ENCODE data around the gene TMEM123. TPM values are rescaled to one million over a fixed set of nuclear protein-coding genes. Genes with fewer than 3 reads are reported as not detected.

Gene TMEM123
- polyA plus RNA-seq, 3 donors from 2014 or later: 288 to 309 (median 289) TPM

DNA sequence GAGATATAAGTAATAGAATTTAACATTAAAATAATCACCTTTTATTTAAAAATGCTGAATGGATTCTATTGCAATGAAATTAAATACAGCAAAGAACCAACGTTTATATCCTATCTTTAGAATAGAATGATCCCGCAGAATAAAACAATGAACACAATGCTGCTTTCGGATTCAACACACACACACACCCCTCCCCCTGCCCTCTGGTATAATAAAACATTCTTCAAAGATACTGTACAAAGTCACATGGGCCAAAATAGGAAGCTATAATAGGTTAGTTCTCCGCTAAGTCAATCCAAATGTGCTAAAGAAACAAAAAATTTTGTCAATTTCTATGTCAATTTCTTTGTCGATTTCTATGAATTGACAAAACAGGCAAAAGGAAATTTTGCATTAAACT lies 47.1 kb downstream of the TMEM123 start:
- no peak for DNase-seq
- Mint-ChIP-seq H3K4me1 (peaks cover 37 to 66% of the 10 kb centered on the region in 2 donors), H3K9me3 (no peaks in the 10 kb centered on the region), H3K27ac (peak overlapping the region in 1 of 6 donors; percentile 19), H3K36me3 (peaks cover 11 to 23% (median 16%) of the 10 kb centered on the region in 3 donors), H3K27me3 (ENCODE audit: low read depth in 3 of 3) (peaks cover 0 to 2% (median 2%) of the 10 kb centered on the region in 3 donors), H3K4me3 (no peak overlapping the region)

- Mint-ChIP-seq H3K4me1 (peaks cover 35 to 49% of the 10 kb centered on the region in 2 donors), H3K36me3 (peaks cover 8 to 26% (median 8%) of the 10 kb centered on the region in 3 donors), H3K4me3 (no peak overlapping the region), H3K27me3 (ENCODE audit: low read depth in 3 of 3) (peaks cover 0 to 2% (median 0%) of the 10 kb centered on the region in 3 donors), H3K27ac (peak overlapping the region in 2 of 6 donors; percentile 40 to 55), H3K9me3 (no peaks in the 10 kb centered on the region)
- DNase-seq: no peak
Observed at GRCh38 chr11:102402548-102402947, 50.0 kb downstream of the TMEM123 start.

DNA sequence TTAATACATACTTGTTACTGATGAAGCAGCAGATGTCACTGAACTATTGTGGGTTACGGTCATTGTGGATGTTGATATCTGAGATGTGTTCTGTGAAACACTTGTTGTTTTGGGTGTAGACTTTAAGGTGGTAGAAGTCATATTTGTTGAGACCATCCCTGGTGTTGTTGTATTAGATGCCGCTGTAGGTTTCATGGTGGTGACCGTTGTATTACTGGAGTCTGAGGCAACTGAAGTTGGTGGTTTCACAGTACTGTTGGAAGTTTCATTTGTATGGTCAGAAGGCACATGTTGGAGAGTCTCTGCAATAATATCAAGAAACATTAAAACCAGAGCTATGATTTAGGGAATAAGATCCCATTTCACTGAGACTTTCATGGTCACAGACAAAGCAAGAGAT lies 50.7 kb downstream of the TMEM123 start:
- H3K27ac Mint-ChIP-seq: peak overlapping the region in 5 of 6 donors; percentile 2 to 65 (median 38)
- H3K4me1 Mint-ChIP-seq: peaks cover 28 to 43% of the 10 kb centered on the region in 2 donors
- no peak for DNase-seq
- no peaks in the 10 kb centered on the region for H3K9me3 Mint-ChIP-seq
- H3K4me3 Mint-ChIP-seq: no peak overlapping the region
- H3K27me3 Mint-ChIP-seq (ENCODE audit: low read depth in 3 of 3): peaks cover 0 to 2% (median 0%) of the 10 kb centered on the region in 3 donors
- H3K36me3 Mint-ChIP-seq: peaks cover 8 to 26% (median 8%) of the 10 kb centered on the region in 3 donors

- Mint-ChIP-seq H3K4me1 (peaks cover 25 to 33% of the 10 kb centered on the region in 2 donors), H3K27ac (peak overlapping the region in 3 of 6 donors; percentile 11 to 67 (median 32))
Observed at GRCh38 chr11:102400603-102401002, 52.0 kb downstream of the TMEM123 start.

GRCh38 chr11:102399189-102399588 lies 53.4 kb downstream of the TMEM123 start:
- H3K27ac Mint-ChIP-seq: no peak overlapping the region
- no peaks in the 10 kb centered on the region for H3K27me3 Mint-ChIP-seq (ENCODE audit: low read depth in 3 of 3)
- peaks cover 0 to 26% (median 4%) of the 10 kb centered on the region in 3 donors for H3K36me3 Mint-ChIP-seq
- H3K4me3 Mint-ChIP-seq: no peak overlapping the region
- peaks cover 23 to 28% of the 10 kb centered on the region in 2 donors for H3K4me1 Mint-ChIP-seq
- no peaks in the 10 kb centered on the region for H3K9me3 Mint-ChIP-seq
- DNase-seq: no peak

More at GRCh38 chr11:102400603-102401002, 52.0 kb downstream of the TMEM123 start:
- no peaks in the 10 kb centered on the region for H3K9me3 Mint-ChIP-seq
- H3K27me3 Mint-ChIP-seq (ENCODE audit: low read depth in 3 of 3): peaks cover 0 to 2% (median 0%) of the 10 kb centered on the region in 3 donors
- no peak overlapping the region for H3K4me3 Mint-ChIP-seq
- H3K36me3 Mint-ChIP-seq: peaks cover 2 to 26% (median 6%) of the 10 kb centered on the region in 3 donors
- no peak for DNase-seq

- no peak overlapping the region for H3K4me3 Mint-ChIP-seq
- peaks cover 15 to 19% of the 10 kb centered on the region in 2 donors for H3K4me1 Mint-ChIP-seq
- peak overlapping the region in 1 of 6 donors; percentile 57 for H3K27ac Mint-ChIP-seq
- no peaks in the 10 kb centered on the region for H3K9me3 Mint-ChIP-seq
- no peak for DNase-seq
- peaks cover 0 to 24% (median under 1%) of the 10 kb centered on the region in 3 donors for H3K36me3 Mint-ChIP-seq
- no peaks in the 10 kb centered on the region for H3K27me3 Mint-ChIP-seq (ENCODE audit: low read depth in 3 of 3)
Observed at GRCh38 chr11:102398297-102398696, 54.3 kb downstream of the TMEM123 start.

DNA sequence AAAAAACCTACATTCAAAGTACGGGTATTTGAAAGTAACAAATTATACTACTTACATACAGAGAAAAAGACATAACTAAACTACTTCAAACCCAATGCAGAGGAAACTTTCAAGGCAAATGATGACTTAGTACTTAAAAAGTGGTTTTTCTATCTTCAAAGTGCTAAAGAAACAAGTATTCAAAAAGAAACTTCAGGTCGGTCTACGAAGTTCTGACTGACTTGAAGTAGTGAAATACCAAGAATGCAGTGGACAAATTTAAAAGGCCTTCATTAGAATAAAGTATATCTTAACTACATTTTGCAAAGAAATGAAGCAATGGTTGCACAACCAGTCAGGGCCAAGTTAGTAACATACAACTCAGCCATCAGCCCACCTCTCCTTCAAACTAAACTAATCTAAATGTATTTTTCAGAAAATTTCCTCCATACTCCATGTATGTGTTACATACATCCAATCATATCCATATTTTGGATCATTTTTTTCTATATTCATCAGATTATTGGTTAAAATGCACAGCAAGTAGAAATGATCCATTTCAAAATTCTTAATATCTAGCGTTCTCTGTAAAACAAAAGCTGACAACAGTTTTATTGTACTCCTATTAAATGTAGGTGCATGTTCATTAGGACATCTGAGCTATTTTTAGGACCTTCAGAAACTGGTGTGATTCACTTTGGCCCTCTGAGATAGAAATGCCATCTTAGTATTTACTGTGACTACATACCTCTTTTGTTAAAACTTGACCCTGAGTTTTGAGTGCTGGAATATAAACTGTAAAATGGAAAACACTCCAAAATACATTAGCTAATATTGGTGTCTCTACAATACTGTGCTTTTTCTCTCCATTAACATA lies 55.6 kb downstream of the TMEM123 start:
- peak overlapping the region in 1 of 6 donors; percentile 40 for H3K27ac Mint-ChIP-seq
- H3K9me3 Mint-ChIP-seq: no peaks in the 10 kb centered on the region
- no peak overlapping the region for H3K4me3 Mint-ChIP-seq
- no peaks in the 10 kb centered on the region for H3K27me3 Mint-ChIP-seq (ENCODE audit: low read depth in 3 of 3)
- no peak for DNase-seq
- peaks cover 0 to 22% (median 0%) of the 10 kb centered on the region in 3 donors for H3K36me3 Mint-ChIP-seq
- H3K4me1 Mint-ChIP-seq: peaks cover 8 to 13% of the 10 kb centered on the region in 2 donors

DNA sequence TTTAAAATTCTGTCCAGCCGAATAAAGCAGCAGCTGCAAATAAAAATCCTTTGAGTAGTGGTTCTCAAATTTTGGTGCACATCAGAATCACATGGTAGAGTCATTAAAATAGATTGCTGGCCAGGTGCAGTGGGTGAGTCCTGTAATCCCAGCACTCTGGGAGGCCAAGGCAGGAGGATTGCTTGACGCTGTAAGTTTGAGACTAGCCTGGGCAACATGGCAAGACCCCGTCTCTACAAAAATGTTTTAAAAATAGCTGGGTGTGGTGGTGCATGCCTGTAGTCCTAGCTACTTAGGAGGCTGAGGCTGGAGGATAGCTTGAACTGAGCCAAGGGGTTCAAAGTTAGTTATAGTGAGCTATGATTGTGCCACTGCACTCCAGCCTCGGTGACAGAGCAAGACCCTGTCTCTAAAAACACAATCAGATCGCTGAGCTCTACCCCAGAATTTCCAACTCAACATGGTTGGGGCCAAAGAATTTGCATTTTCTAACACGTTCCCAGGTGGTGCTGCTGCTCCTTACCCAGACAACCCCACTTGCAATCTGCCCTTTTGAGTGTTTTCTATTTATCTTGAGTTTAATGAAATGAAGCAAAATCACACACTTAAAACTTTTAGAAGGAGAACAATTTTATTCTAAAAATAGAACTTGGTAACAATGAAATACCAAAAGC lies 56.7 kb downstream of the TMEM123 start:
- peaks cover 5 to 8% of the 10 kb centered on the region in 2 donors for H3K4me1 Mint-ChIP-seq
- no peaks in the 10 kb centered on the region for H3K27me3 Mint-ChIP-seq (ENCODE audit: low read depth in 3 of 3)
- H3K9me3 Mint-ChIP-seq: no peaks in the 10 kb centered on the region
- peaks cover 0 to 15% (median 0%) of the 10 kb centered on the region in 3 donors for H3K36me3 Mint-ChIP-seq
- no peak overlapping the region for H3K27ac Mint-ChIP-seq
- no peak for DNase-seq
- H3K4me3 Mint-ChIP-seq: no peak overlapping the region

GRCh38 chr11:102393272-102393730 lies 59.3 kb downstream of the TMEM123 start:
- Mint-ChIP-seq H3K27ac (peak overlapping the region in 4 of 6 donors; percentile 4 to 67 (median 38)), H3K9me3 (no peaks in the 10 kb centered on the region), H3K4me3 (no peak overlapping the region), H3K4me1 (peaks cover 7 to 14% of the 10 kb centered on the region in 2 donors), H3K27me3 (ENCODE audit: low read depth in 3 of 3) (no peaks in the 10 kb centered on the region), H3K36me3 (peaks cover 8 to 18% (median 9%) of the 10 kb centered on the region in 3 donors)
- DNase-seq: no peak

DNA sequence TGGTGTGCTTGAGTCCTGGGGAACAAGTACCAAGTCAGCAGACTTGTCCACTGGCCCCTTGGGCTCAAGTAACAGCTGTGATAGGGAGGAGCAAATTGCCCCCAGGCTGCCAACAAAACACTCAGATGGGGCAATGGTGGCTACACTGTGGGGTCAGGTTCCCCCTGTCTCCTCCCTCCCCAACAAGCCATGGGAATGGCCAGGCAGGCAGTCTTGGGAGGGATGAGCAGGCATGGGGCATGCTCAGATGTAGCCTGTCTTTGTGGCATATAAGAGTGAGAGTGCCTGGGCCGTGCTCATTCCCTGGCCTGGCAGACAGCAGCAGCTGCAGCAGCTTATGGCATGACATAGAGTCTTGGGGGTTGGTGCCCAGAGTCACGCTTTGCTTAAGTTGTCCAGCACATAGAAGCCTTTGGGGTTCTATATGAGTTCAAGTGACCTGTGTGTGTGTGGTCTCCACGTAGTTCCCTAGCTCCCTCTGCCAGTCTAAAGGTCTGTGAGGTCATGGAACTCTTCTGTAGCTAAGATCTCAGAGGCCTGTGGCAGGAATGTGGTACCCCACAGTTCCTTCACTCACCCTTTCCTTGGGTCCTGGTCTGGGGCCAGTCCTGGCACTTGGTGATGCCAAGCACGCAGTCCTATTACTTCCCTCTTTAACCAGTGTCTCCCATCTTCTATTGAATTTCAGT lies 60.9 kb downstream of the TMEM123 start:
- no peak overlapping the region for H3K27ac Mint-ChIP-seq
- H3K9me3 Mint-ChIP-seq: no peaks in the 10 kb centered on the region
- H3K36me3 Mint-ChIP-seq: peaks cover 8 to 21% (median 9%) of the 10 kb centered on the region in 3 donors
- DNase-seq: no peak
- H3K27me3 Mint-ChIP-seq (ENCODE audit: low read depth in 3 of 3): no peaks in the 10 kb centered on the region
- H3K4me3 Mint-ChIP-seq: no peak overlapping the region
- H3K4me1 Mint-ChIP-seq: peaks cover 7 to 14% of the 10 kb centered on the region in 2 donors

- H3K4me1 Mint-ChIP-seq: peaks cover 7 to 14% of the 10 kb centered on the region in 2 donors
- peak overlapping the region in 3 of 6 donors; percentile 21 to 47 (median 24) for H3K27ac Mint-ChIP-seq
- H3K27me3 Mint-ChIP-seq (ENCODE audit: low read depth in 3 of 3): no peaks in the 10 kb centered on the region
- H3K36me3 Mint-ChIP-seq: peaks cover 9 to 21% (median 10%) of the 10 kb centered on the region in 3 donors
- no peaks in the 10 kb centered on the region for H3K9me3 Mint-ChIP-seq
- DNase-seq: peak; percentile 50 to 56 (median 54)
- H3K4me3 Mint-ChIP-seq: no peak overlapping the region
Observed at GRCh38 chr11:102390667-102391465, 61.7 kb downstream of the TMEM123 start.

- Mint-ChIP-seq H3K9me3 (no peaks in the 10 kb centered on the region), H3K27me3 (ENCODE audit: low read depth in 3 of 3) (no peaks in the 10 kb centered on the region), H3K4me3 (no peak overlapping the region), H3K4me1 (peaks cover 7 to 14% of the 10 kb centered on the region in 2 donors), H3K27ac (peak overlapping the region in 1 of 6 donors; percentile 18), H3K36me3 (peaks cover 9 to 29% (median 14%) of the 10 kb centered on the region in 3 donors)
- DNase-seq: no peak
Observed at GRCh38 chr11:102389253-102389652, 63.3 kb downstream of the TMEM123 start.
